Measurements from ENCODE around the gene ST7.

The ST7 gene

GRCh38 chr7:117143580-117143979 is 190.3 kb downstream of the ST7 start:
- no peak for TF ChIP-seq CTCF (IDR thresholded peaks at IDR 0.05; ENCODE audit: low read depth, low read length)
- Histone ChIP-seq H3K36me3 (peaks cover 16% of the 10 kb centered on the region), H3K27me3 (no peaks in the 10 kb centered on the region), H3K9me3 (no peaks in the 10 kb centered on the region), H3K4me1 (no peaks in the 10 kb centered on the region; the same call in 1 of the 2 replicates), H3K4me3 (ENCODE audit: low read depth, low read length) (no peak overlapping the region)
- no peak for DNase-seq

- H3K27me3 ChIP-seq = no peaks in the 10 kb centered on the region
- H3K36me3 ChIP-seq = peaks cover 11% of the 10 kb centered on the region
- no peak for TF ChIP-seq CTCF (IDR thresholded peaks at IDR 0.05; ENCODE audit: low read depth, low read length)
- DNase-seq = no peak
- no peak overlapping the region for H3K4me3 ChIP-seq (ENCODE audit: low read depth, low read length)
- no peaks in the 10 kb centered on the region for H3K9me3 ChIP-seq
- H3K4me1 ChIP-seq = no peaks in the 10 kb centered on the region; the same call in 1 of the 2 replicates
Observed at GRCh38 chr7:117145333-117145732, 192.0 kb downstream of the ST7 start.

- no peak for DNase-seq
- Histone ChIP-seq H3K4me3 (ENCODE audit: low read depth, low read length) (no peak overlapping the region), H3K9me3 (no peaks in the 10 kb centered on the region), H3K27me3 (no peaks in the 10 kb centered on the region), H3K4me1 (no peaks in the 10 kb centered on the region; the same call in 1 of the 2 replicates), H3K36me3 (peaks cover 6% of the 10 kb centered on the region)
- TF ChIP-seq CTCF (IDR thresholded peaks at IDR 0.05; ENCODE audit: low read depth, low read length) = no peak
Observed at GRCh38 chr7:117146059-117146458, 192.8 kb downstream of the ST7 start.

- Histone ChIP-seq H3K36me3 (peaks cover 6% of the 10 kb centered on the region; the same call in 1 of the 2 replicates), H3K4me1 (no peaks in the 10 kb centered on the region; the same call in 1 of the 2 replicates), H3K4me3 (ENCODE audit: low read depth, low read length) (no peak overlapping the region), H3K27me3 (no peaks in the 10 kb centered on the region), H3K9me3 (no peaks in the 10 kb centered on the region)
- no peak for DNase-seq
- no peak for TF ChIP-seq CTCF (IDR thresholded peaks at IDR 0.05; ENCODE audit: low read depth, low read length)
Observed at GRCh38 chr7:117146511-117146910, 193.2 kb downstream of the ST7 start.

GRCh38 chr7:117148971-117149370 is 195.7 kb downstream of the ST7 start:
- Histone ChIP-seq H3K4me1 (no peaks in the 10 kb centered on the region; the same call in 1 of the 2 replicates), H3K4me3 (ENCODE audit: low read depth, low read length) (no peak overlapping the region), H3K27me3 (no peaks in the 10 kb centered on the region), H3K9me3 (no peaks in the 10 kb centered on the region), H3K36me3 (no peaks in the 10 kb centered on the region)
- no peak for DNase-seq
- no peak for TF ChIP-seq CTCF (IDR thresholded peaks at IDR 0.05; ENCODE audit: low read depth, low read length)

- no peak for TF ChIP-seq CTCF (IDR thresholded peaks at IDR 0.05; ENCODE audit: low read depth, low read length)
- Histone ChIP-seq H3K27me3 (no peaks in the 10 kb centered on the region), H3K36me3 (no peaks in the 10 kb centered on the region; the same call in 1 of the 2 replicates), H3K4me1 (no peaks in the 10 kb centered on the region; the same call in 1 of the 2 replicates), H3K4me3 (ENCODE audit: low read depth, low read length) (no peak overlapping the region), H3K9me3 (no peaks in the 10 kb centered on the region)
- DNase-seq = no peak
Observed at GRCh38 chr7:117149692-117150091, 196.4 kb downstream of the ST7 start.

All from BE2C (cell line).